Brain microvascular endothelial cell (primary cell): ENCODE data around the gene APC2.

Experiments
- DNase-seq: peaks from one replicate; pipeline ENCODE4 v3.0.0-alpha.2; 2020
- H3K27ac ChIP-seq: fragments of 250-450 bp; sonication (Bioruptor Pico); 2 replicates; pipeline ENCODE4 v1.5.1; 2020; ENCODE audit warnings: mild to moderate bottlenecking, moderate library complexity
- H3K27me3 ChIP-seq: fragments of 250-450 bp; sonication (Bioruptor Pico); replicated peaks from 2 replicates; pipeline ENCODE4 v1.5.1; 2020; ENCODE audit warnings: mild to moderate bottlenecking
- H3K36me3 ChIP-seq: fragments of 250-450 bp; sonication (Bioruptor Pico); replicated peaks from 2 replicates; pipeline ENCODE4 v1.5.1; 2020; ENCODE audit warnings: mild to moderate bottlenecking
- H3K4me3 ChIP-seq: 2 replicates; pipeline ENCODE4 v1.5.1; 2011; ENCODE audit warnings: low read depth, mild to moderate bottlenecking, control low read depth, low read length, moderate library complexity
- in situ Hi-C: cut with HindIII; loops from 2 replicates; pipeline ENCODE4 v1.10.0; 2017; ENCODE audit warnings: low sequenced_read_pairs, low pct_ligation_motif_present
- TF ChIP-seq, protein P1 (sequence below): IDR thresholded peaks from 2 replicates; pipeline ENCODE4 v1.5.1; 2011; ENCODE audit warnings: low read depth, mild to moderate bottlenecking, moderate library complexity, low read length, control low read depth, inconsistent platforms; ENCODE audit errors: missing control alignments

APC2 gene

GRCh38 chr19:1505991-1506881 is 56.3 kb downstream of the APC2 start:
- TF ChIP-seq, protein P1, sequence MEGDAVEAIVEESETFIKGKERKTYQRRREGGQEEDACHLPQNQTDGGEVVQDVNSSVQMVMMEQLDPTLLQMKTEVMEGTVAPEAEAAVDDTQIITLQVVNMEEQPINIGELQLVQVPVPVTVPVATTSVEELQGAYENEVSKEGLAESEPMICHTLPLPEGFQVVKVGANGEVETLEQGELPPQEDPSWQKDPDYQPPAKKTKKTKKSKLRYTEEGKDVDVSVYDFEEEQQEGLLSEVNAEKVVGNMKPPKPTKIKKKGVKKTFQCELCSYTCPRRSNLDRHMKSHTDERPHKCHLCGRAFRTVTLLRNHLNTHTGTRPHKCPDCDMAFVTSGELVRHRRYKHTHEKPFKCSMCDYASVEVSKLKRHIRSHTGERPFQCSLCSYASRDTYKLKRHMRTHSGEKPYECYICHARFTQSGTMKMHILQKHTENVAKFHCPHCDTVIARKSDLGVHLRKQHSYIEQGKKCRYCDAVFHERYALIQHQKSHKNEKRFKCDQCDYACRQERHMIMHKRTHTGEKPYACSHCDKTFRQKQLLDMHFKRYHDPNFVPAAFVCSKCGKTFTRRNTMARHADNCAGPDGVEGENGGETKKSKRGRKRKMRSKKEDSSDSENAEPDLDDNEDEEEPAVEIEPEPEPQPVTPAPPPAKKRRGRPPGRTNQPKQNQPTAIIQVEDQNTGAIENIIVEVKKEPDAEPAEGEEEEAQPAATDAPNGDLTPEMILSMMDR = no peak
- no peak overlapping the region for H3K27ac ChIP-seq
- no peak for DNase-seq
- in situ Hi-C loops = no loop called here
- H3K36me3 ChIP-seq = no peaks in the 10 kb centered on the region
- no peak overlapping the region for H3K4me3 ChIP-seq
- H3K27me3 ChIP-seq = peaks cover 20% of the 10 kb centered on the region

DNA sequence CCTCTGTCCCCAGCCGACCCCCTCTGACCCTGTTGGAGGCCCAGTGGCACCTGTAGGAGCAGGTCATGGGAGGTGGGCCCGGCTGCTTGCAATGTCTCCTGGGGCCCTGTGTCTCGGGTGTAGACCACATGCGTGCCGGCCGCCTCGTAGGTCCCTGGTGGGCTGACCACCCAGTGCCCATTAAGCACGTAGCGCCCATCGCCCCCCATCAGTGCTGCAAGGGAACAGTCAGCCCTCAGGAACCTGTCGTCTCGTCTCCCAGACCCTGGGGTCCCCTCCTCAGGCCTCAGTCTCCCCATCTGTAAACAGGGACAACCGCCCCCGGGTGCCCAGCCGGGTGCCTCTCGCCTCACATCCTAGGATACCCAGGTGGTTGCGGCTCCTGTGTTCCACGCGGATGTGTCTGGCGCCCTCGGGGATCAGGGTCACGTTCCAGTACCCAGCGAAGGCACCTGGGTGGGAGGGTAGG is 57.3 kb downstream of the APC2 start:
- TF ChIP-seq, protein P1 = no peak
- DNase-seq = no peak
- Histone ChIP-seq H3K4me3 (no peak overlapping the region), H3K27ac (no peak overlapping the region), H3K36me3 (no peaks in the 10 kb centered on the region), H3K27me3 (peaks cover 19% of the 10 kb centered on the region)
- in situ Hi-C loops = no loop called here

- peak overlapping the region; percentile 84 for H3K27ac ChIP-seq
- peak overlapping the region; percentile 59 for H3K4me3 ChIP-seq
- H3K27me3 ChIP-seq = peaks cover 15% of the 10 kb centered on the region
These were observed 58.0 kb downstream of the APC2 start for GRCh38 chr19:1507763-1508506.

DNA sequence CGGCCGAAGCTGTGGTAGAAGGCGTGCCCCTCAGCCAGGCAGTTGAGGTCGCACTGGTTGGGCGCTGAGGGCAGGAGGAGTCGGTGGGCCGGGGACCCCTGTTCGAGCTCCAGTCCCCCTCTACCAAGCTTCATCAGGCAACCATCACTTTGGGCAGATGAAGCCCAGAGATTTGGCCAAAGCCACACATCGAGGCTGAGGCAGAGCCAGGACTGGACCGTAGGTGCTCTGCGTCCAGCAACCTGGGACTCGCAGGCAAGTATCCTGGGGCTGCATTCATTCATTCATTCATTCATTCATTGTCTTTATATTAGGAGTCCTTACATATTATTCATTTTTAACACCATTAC is 58.6 kb downstream of the APC2 start:
- no peak for DNase-seq
- in situ Hi-C loops = no loop called here
- H3K27ac ChIP-seq = no peak overlapping the region
- H3K36me3 ChIP-seq = no peaks in the 10 kb centered on the region
- TF ChIP-seq, protein P1 = no peak
- peak overlapping the region; percentile 20 for H3K4me3 ChIP-seq
- peaks cover 9% of the 10 kb centered on the region for H3K27me3 ChIP-seq

More at GRCh38 chr19:1507763-1508506, 58.0 kb downstream of the APC2 start:
- peak; percentile 95 for DNase-seq
- TF ChIP-seq, protein P1 = no peak
- no peaks in the 10 kb centered on the region for H3K36me3 ChIP-seq
- in situ Hi-C loops = no loop called here

DNA sequence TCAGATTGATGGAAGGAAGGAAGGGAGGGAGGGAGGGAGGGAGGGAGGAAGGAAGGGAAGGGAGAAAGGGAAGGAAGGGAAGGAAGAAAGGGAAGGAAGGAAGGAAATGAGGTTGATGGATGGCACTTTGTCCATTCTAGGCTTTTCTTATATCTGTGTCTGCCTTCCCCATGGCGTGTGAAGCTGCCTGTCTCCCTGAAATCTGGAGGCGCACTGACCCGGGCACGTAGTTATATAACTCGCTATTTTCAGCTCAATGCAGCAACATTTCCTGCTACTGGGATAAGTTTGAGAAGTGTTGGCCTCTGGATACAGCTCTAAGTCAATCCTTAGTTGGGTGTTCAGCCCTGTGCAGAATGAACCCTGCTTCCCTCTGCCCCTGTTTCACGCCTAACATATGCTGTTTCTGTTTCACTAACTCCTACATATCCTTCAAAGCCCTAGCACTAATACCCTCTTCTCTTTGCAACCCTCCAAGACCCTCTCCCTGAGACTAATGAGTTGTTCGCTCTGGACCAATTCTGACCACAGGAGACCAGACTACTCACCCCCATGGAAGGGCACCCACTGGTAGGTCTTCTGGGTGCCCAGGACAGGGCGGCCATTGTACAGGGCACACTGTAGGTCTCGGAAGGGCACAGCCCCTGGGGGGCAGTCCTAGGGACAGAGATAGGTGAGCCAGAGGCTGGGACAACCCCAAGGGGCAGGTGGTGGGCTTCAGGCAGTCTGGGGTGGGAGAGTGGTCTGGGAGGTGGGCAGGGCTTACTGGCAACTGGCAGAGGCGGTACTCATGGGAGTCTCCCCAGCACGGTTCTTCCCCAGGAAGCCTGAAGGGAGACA is 59.9 kb downstream of the APC2 start:
- Histone ChIP-seq H3K27me3 (no peaks in the 10 kb centered on the region), H3K36me3 (no peaks in the 10 kb centered on the region), H3K4me3 (no peak overlapping the region), H3K27ac (no peak overlapping the region)
- DNase-seq = no peak
- TF ChIP-seq, protein P1 = no peak
- in situ Hi-C loops = no loop called here
